Panc1 (cell line): ENCODE data around the gene TMEM51. TPM values are rescaled to one million over a fixed set of nuclear protein-coding genes. Genes with fewer than 3 reads are reported as not detected.

Experiments
- ATAC-seq: fragments of 200-7000 bp; cut with Tn5 transposase; 2 replicates; pipeline ENCODE4 v1.9.1; 2020; ENCODE audit warnings: mild to moderate bottlenecking, moderate library complexity
- BruUV-seq: library from RNA; stranded (reverse); fragments of 400-500 nt; replicated peaks from 2 replicates; lab custom pipeline; 2021; lab: Mats Ljungman, UMichigan
- CTCF ChIA-PET: fragments of 300-600 bp; sonication (Branson Sonifier 250); formaldehyde crosslinking; loops from one replicate; lab custom pipeline; 2022; ENCODE audit warnings: antibody characterized with exemption; lab: Charles Lee
- POLR2A ChIA-PET: fragments of 300-600 bp; sonication (Branson Sonifier 250); formaldehyde crosslinking; loops from one replicate; lab custom pipeline; 2022; ENCODE audit warnings: antibody characterized with exemption; lab: Charles Lee
- DNase-seq: peaks from one replicate; pipeline ENCODE4 v3.0.0-alpha.2; 2010; ENCODE audit warnings: low read depth, low spot score
- H3K27ac ChIP-seq: 2 replicates; pipeline ENCODE4 v1.5.1; 2011; ENCODE audit warnings: mild to moderate bottlenecking, low read length, inconsistent platforms
- H3K27me3 ChIP-seq: fragments of 200-500 bp; sonication (Bioruptor generic); 2 replicates; pipeline ENCODE4 v1.6.0; 2014; ENCODE audit warnings: low read length, inconsistent platforms; ENCODE audit not compliant: control insufficient read depth, insufficient read depth
- H3K36me3 ChIP-seq: fragments of 200-500 bp; sonication (Bioruptor generic); 2 replicates; pipeline ENCODE4 v1.5.1; 2014; ENCODE audit warnings: inconsistent platforms, mild to moderate bottlenecking, low read length, moderate library complexity; ENCODE audit not compliant: control insufficient read depth, insufficient read depth
- H3K4me1 ChIP-seq: 2 replicates; pipeline ENCODE4 v1.5.1; 2011; ENCODE audit warnings: inconsistent platforms, mild to moderate bottlenecking, low read length, moderate library complexity; ENCODE audit not compliant: control insufficient read depth, insufficient read depth
- H3K4me3 ChIP-seq, 2 experiments: 2 replicates each; pipeline ENCODE4 v1.5.1; 2011 to 2012; ENCODE audit warnings: low read depth in 2 of 2, low read length in 2 of 2, mild to moderate bottlenecking in 2 of 2, inconsistent platforms in 1 of 2, moderate library complexity in 1 of 2
- H3K9me3 ChIP-seq: fragments of 200-500 bp; sonication (Bioruptor generic); 2 replicates; pipeline ENCODE4 v1.5.1; 2014; ENCODE audit warnings: low read depth, mild to moderate bottlenecking, inconsistent platforms, low read length, moderate library complexity; ENCODE audit not compliant: control insufficient read depth, insufficient read depth
- POLR2AphosphoS5 ChIP-seq: IDR thresholded peaks from 2 replicates; pipeline ENCODE4 v1.6.1; 2012; ENCODE audit warnings: mild to moderate bottlenecking, low read depth, low read length, moderate library complexity
- SIN3A ChIP-seq: IDR thresholded peaks from 2 replicates; pipeline ENCODE4 v1.6.1; 2012; ENCODE audit warnings: low read depth, mild to moderate bottlenecking, low read length, moderate library complexity, borderline replicate concordance; ENCODE audit not compliant: insufficient read depth
- TCF7L2 ChIP-seq: IDR thresholded peaks from 2 replicates; pipeline ENCODE4 v1.6.1; 2011; ENCODE audit warnings: mild to moderate bottlenecking, low read depth, low read length, inconsistent platforms
- in situ Hi-C: cut with HindIII; loops from 2 replicates; pipeline ENCODE4 v1.10.0; 2016; ENCODE audit warnings: low sequenced_read_pairs, low pct_unique_long_range_greater_than_20kb
- intact Hi-C: fragments of 100-400 bp; cut with micrococcal nuclease; formaldehyde crosslinking; loops from one replicate; pipeline ENCODE4 v1.10.0; 2022; ENCODE audit not compliant: unreplicated experiment
- total RNA-seq: library from RNA; stranded (reverse); gene quantifications from one replicate; pipeline ENCODE4 v1.2.1, GENCODE V29; 2021; ENCODE audit not compliant: unreplicated experiment
- TF ChIP-seq, protein P1 (sequence below), 2 experiments: IDR thresholded peaks; 2 replicates each; pipeline ENCODE4 v1.6.1; 2011 to 2012; ENCODE audit warnings: low read depth in 2 of 2, control low read depth in 1 of 2, low read length in 1 of 2, mild to moderate bottlenecking in 1 of 2, moderate library complexity in 1 of 2; ENCODE audit not compliant: insufficient read depth in 1 of 2
- TF ChIP-seq, protein P2 (sequence below): fragments of 450-650 bp; IDR thresholded peaks from 2 replicates; pipeline ENCODE4 v1.5.1; 2017; ENCODE audit warnings: mild to moderate bottlenecking

The TMEM51 gene
- total RNA-seq, 1 experiment from 2014 or later = 25.8 TPM

- ChIA-PET POLR2A (interaction anchor here (0.6 to 0.7 kb wide), 3 partner anchors 9 to 25 kb away, joined by 3 read pairs; no protein-coding TSS in a partner anchor), CTCF (interaction anchor here (0.6 to 1.0 kb wide), 3 partner anchors 10 to 51 kb away, joined by 3 to 5 read pairs (median 3); no protein-coding TSS in a partner anchor)
- Histone ChIP-seq H3K27ac (no peak overlapping the region), H3K27me3 (no peaks in the 10 kb centered on the region), H3K4me3 (no peak overlapping the region), H3K4me1 (no peaks in the 10 kb centered on the region), H3K36me3 (no peaks in the 10 kb centered on the region), H3K9me3 (no peaks in the 10 kb centered on the region)
- no peak for TF ChIP-seq SIN3A
- TF ChIP-seq TCF7L2 = no peak
- TF ChIP-seq, protein P1, sequence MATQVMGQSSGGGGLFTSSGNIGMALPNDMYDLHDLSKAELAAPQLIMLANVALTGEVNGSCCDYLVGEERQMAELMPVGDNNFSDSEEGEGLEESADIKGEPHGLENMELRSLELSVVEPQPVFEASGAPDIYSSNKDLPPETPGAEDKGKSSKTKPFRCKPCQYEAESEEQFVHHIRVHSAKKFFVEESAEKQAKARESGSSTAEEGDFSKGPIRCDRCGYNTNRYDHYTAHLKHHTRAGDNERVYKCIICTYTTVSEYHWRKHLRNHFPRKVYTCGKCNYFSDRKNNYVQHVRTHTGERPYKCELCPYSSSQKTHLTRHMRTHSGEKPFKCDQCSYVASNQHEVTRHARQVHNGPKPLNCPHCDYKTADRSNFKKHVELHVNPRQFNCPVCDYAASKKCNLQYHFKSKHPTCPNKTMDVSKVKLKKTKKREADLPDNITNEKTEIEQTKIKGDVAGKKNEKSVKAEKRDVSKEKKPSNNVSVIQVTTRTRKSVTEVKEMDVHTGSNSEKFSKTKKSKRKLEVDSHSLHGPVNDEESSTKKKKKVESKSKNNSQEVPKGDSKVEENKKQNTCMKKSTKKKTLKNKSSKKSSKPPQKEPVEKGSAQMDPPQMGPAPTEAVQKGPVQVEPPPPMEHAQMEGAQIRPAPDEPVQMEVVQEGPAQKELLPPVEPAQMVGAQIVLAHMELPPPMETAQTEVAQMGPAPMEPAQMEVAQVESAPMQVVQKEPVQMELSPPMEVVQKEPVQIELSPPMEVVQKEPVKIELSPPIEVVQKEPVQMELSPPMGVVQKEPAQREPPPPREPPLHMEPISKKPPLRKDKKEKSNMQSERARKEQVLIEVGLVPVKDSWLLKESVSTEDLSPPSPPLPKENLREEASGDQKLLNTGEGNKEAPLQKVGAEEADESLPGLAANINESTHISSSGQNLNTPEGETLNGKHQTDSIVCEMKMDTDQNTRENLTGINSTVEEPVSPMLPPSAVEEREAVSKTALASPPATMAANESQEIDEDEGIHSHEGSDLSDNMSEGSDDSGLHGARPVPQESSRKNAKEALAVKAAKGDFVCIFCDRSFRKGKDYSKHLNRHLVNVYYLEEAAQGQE (IDR thresholded peaks at IDR 0.05; ENCODE audit: insufficient read depth in 1 of 2, low read depth in 2 of 2, low read length in 1 of 2) = no peak
- TF ChIP-seq POLR2AphosphoS5 = no peak
- TF ChIP-seq, protein P2, sequence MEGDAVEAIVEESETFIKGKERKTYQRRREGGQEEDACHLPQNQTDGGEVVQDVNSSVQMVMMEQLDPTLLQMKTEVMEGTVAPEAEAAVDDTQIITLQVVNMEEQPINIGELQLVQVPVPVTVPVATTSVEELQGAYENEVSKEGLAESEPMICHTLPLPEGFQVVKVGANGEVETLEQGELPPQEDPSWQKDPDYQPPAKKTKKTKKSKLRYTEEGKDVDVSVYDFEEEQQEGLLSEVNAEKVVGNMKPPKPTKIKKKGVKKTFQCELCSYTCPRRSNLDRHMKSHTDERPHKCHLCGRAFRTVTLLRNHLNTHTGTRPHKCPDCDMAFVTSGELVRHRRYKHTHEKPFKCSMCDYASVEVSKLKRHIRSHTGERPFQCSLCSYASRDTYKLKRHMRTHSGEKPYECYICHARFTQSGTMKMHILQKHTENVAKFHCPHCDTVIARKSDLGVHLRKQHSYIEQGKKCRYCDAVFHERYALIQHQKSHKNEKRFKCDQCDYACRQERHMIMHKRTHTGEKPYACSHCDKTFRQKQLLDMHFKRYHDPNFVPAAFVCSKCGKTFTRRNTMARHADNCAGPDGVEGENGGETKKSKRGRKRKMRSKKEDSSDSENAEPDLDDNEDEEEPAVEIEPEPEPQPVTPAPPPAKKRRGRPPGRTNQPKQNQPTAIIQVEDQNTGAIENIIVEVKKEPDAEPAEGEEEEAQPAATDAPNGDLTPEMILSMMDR = no peak
- BruUV-seq = no TSS peak
- in situ Hi-C loops (no loop called here), intact Hi-C loops (no loop called here)
- ATAC-seq = no peak
- DNase-seq = no peak
Measured at GRCh38 chr1:15220024-15220392, 66.5 kb downstream of the TMEM51 start.

DNA sequence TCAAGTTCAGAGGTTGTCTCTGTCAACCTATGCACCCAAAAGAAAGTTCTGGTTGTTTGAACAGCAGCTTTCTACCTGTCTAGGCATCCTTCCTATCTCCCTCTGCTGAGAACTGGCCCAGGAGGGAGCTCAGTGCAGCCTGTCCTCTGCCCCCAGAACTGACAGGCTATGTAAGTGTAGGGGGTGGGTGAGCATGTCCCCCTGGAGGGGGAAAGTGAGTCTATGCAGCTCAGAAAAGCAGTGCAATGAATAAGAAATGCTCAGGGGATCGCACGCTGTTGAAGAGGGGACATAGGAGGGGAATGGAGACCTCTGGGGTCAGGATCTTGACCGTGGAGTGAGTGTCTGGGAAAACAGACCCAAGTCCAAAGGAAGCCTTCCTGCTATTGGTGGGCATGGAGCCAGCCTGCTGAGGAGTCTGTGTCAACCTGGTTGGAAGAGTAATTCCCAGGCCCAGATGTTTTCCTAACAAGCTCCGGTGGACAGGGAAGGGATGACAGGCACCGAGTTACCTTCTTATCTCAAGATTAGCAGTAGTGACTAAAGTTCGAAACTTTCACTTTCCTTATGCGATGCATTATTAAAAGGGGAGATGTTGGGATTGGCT, 67.4 kb downstream of the TMEM51 start:
- no peak overlapping the region for H3K27ac ChIP-seq
- DNase-seq (no peak), ATAC-seq (no peak)
- no TSS peak for BruUV-seq
- no peaks in the 10 kb centered on the region for H3K4me1 ChIP-seq
- H3K27me3 ChIP-seq = no peaks in the 10 kb centered on the region
- intact Hi-C loops (no loop called here), in situ Hi-C loops (no loop called here)
- ChIA-PET POLR2A (interaction anchor here (0.6 to 0.7 kb wide), 2 partner anchors 13 to 24 kb away, joined by 3 read pairs; no protein-coding TSS in a partner anchor), CTCF (interaction anchor here (0.5 to 0.7 kb wide), 3 partner anchors 10 to 27 kb away, joined by 3 to 5 read pairs (median 3); no protein-coding TSS in a partner anchor)
- TF ChIP-seq POLR2AphosphoS5 (no peak), SIN3A (no peak), TCF7L2 (no peak)
- TF ChIP-seq, protein P1 (IDR thresholded peaks at IDR 0.05; ENCODE audit: insufficient read depth in 1 of 2, low read depth in 2 of 2, low read length in 1 of 2) = no peak
- TF ChIP-seq, protein P2 = no peak
- no peaks in the 10 kb centered on the region for H3K36me3 ChIP-seq
- H3K4me3 ChIP-seq = no peak overlapping the region
- no peaks in the 10 kb centered on the region for H3K9me3 ChIP-seq
